NCI-H1105 (cell line): ENCODE measurements around the gene RNF19B.
A peak's percentile ranks its signal among the peaks of the same experiment; 100 is the strongest.

Experiments used
- DNase-seq: peaks from one replicate; lab custom pipeline; 2025; lab: John Stamatoyannopoulos, UW

The RNF19B gene

GRCh38 chr1:32965251-32965747 lies 690 bp upstream of the RNF19B start:
- DNase-seq: no peak

GRCh38 chr1:32963746-32964460 lies 706 bp downstream of the RNF19B start:
- DNase-seq: peak; percentile 39

GRCh38 chr1:32962248-32962896 lies 2.2 kb downstream of the RNF19B start:
- DNase-seq: no peak

- DNase-seq: no peak
Measured at GRCh38 chr1:32960819-32961355, 3.7 kb downstream of the RNF19B start.

GRCh38 chr1:32960342-32960741 lies 4.3 kb downstream of the RNF19B start:
- no peak for DNase-seq

- DNase-seq: no peak
Measured at GRCh38 chr1:32958827-32959226, 5.8 kb downstream of the RNF19B start.

- DNase-seq: no peak
Measured at GRCh38 chr1:32957017-32957416, 7.6 kb downstream of the RNF19B start.

- DNase-seq: no peak
Measured at GRCh38 chr1:32954168-32954567, 10.4 kb downstream of the RNF19B start.

- no peak for DNase-seq
Measured at GRCh38 chr1:32953495-32953894, 11.1 kb downstream of the RNF19B start.

GRCh38 chr1:32949519-32949918 lies 15.1 kb downstream of the RNF19B start:
- DNase-seq: no peak

- no peak for DNase-seq
Measured at GRCh38 chr1:32948905-32949304, 15.7 kb downstream of the RNF19B start.

- DNase-seq: no peak
Measured at GRCh38 chr1:32948390-32948722, 16.3 kb downstream of the RNF19B start.

- DNase-seq: no peak
Measured at GRCh38 chr1:32947669-32948389, 16.8 kb downstream of the RNF19B start.

GRCh38 chr1:32946413-32946812 lies 18.2 kb downstream of the RNF19B start:
- no peak for DNase-seq

GRCh38 chr1:32944180-32944579 lies 20.4 kb downstream of the RNF19B start:
- DNase-seq: no peak

- DNase-seq: no peak
Measured at GRCh38 chr1:32939655-32940371, 24.8 kb downstream of the RNF19B start.

- no peak for DNase-seq
Measured at GRCh38 chr1:32937061-32937460, 27.5 kb downstream of the RNF19B start.

- no peak for DNase-seq
Measured at GRCh38 chr1:32934535-32934934, 30.1 kb downstream of the RNF19B start.

GRCh38 chr1:32933742-32934322 lies 30.8 kb downstream of the RNF19B start:
- no peak for DNase-seq

- DNase-seq: no peak
Measured at GRCh38 chr1:32931760-32932159, 32.8 kb downstream of the RNF19B start.

GRCh38 chr1:32929366-32929765 lies 35.2 kb downstream of the RNF19B start:
- no peak for DNase-seq

GRCh38 chr1:32928715-32929114 lies 35.9 kb downstream of the RNF19B start:
- no peak for DNase-seq
